ENCODE results near the gene LRRC66.

DNA sequence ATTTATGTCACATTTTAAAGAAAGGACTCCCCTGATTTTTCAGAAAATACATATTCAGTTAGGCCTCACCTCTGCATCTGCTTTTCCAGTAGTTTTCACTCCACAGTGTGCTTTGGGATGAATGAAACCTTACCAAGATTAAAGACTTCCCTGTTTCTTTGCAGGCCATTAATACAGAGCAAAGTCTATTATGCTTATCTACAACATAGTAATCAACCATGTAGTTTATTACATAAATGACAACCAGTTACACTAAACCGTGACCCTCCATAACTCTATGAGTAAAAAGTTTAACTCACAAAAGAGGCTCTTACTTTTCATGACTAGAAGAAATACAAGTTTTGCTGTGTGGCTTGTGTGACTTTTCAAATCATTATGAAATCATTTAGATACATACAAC, 2.3 kb downstream of the LRRC66 start:
- TF ChIP-seq, protein P1, sequence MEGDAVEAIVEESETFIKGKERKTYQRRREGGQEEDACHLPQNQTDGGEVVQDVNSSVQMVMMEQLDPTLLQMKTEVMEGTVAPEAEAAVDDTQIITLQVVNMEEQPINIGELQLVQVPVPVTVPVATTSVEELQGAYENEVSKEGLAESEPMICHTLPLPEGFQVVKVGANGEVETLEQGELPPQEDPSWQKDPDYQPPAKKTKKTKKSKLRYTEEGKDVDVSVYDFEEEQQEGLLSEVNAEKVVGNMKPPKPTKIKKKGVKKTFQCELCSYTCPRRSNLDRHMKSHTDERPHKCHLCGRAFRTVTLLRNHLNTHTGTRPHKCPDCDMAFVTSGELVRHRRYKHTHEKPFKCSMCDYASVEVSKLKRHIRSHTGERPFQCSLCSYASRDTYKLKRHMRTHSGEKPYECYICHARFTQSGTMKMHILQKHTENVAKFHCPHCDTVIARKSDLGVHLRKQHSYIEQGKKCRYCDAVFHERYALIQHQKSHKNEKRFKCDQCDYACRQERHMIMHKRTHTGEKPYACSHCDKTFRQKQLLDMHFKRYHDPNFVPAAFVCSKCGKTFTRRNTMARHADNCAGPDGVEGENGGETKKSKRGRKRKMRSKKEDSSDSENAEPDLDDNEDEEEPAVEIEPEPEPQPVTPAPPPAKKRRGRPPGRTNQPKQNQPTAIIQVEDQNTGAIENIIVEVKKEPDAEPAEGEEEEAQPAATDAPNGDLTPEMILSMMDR (IDR thresholded peaks at IDR 0.05) = no peak
- no peak for TF ChIP-seq POLR2A (IDR thresholded peaks at IDR 0.05)

Measured in uterus (tissue), 2 donors.